IMR-90 (cell line): ENCODE data around the gene MRC2. TPM values are rescaled to one million over a fixed set of nuclear protein-coding genes. Genes with fewer than 3 reads are reported as not detected.

Experiments
- ATAC-seq: fragments of 200-7000 bp; cut with Tn5 transposase; 2 replicates; pipeline ENCODE4 v1.9.1; 2020; ENCODE audit warnings: low read depth, mild to moderate bottlenecking, moderate library complexity
- BruUV-seq: library from RNA; stranded (reverse); fragments of 400-500 nt; replicated peaks from 2 replicates; lab custom pipeline; 2021; lab: Mats Ljungman, UMichigan
- CTCF ChIA-PET: fragments of 300-600 bp; formaldehyde crosslinking; extraction: SDS; loops from one replicate; lab custom pipeline; 2021; ENCODE audit warnings: antibody characterized with exemption; lab: Yijun Ruan, JAX
- POLR2A ChIA-PET: fragments of 300-600 bp; sonication (Branson Sonifier 250); formaldehyde crosslinking; loops from one replicate; lab custom pipeline; 2022; ENCODE audit warnings: antibody characterized with exemption; ENCODE audit not compliant: unreplicated experiment; lab: Charles Lee
- DNase-seq: peaks from one replicate; pipeline ENCODE4 v3.0.0; 2013
- H2AFZ ChIP-seq: replicated peaks from 2 replicates; pipeline ENCODE3; 2013; ENCODE audit warnings: low read length, mild to moderate bottlenecking; ENCODE audit not compliant: poor library complexity
- H2AK5ac ChIP-seq: 2 replicates; pipeline ENCODE4 v1.6.1; 2013; ENCODE audit warnings: low read depth, low read length, inconsistent platforms
- H2AK9ac ChIP-seq: replicated peaks from 2 replicates; pipeline ENCODE3; 2013; ENCODE audit warnings: mild to moderate bottlenecking, low read depth, low read length, moderate library complexity; ENCODE audit not compliant: poor library complexity
- H2BK120ac ChIP-seq: 2 replicates; pipeline ENCODE4 v1.6.1; 2013; ENCODE audit warnings: low read depth, low read length, inconsistent platforms
- H2BK15ac ChIP-seq: 3 replicates; pipeline ENCODE4 v1.6.1; 2013; ENCODE audit warnings: low read depth, low read length, inconsistent platforms
- H2BK20ac ChIP-seq: 2 replicates; pipeline ENCODE4 v1.6.1; 2013; ENCODE audit warnings: low read depth, mild to moderate bottlenecking, inconsistent platforms, low read length, moderate library complexity
- H2BK5ac ChIP-seq: 2 replicates; pipeline ENCODE4 v1.6.1; 2013; ENCODE audit warnings: mild to moderate bottlenecking, low read depth, low read length, inconsistent platforms; ENCODE audit not compliant: poor library complexity, severe bottlenecking
- H3K14ac ChIP-seq: replicated peaks from 2 replicates; pipeline ENCODE4 v1.6.1; 2013; ENCODE audit warnings: low read depth, low read length, inconsistent platforms
- H3K18ac ChIP-seq: 2 replicates; pipeline ENCODE4 v1.6.1; 2013; ENCODE audit warnings: low read depth, low read length, control low read depth
- H3K23ac ChIP-seq: 2 replicates; pipeline ENCODE4 v1.6.1; 2013; ENCODE audit warnings: low read depth, low read length, inconsistent platforms
- H3K27ac ChIP-seq: 2 replicates; pipeline ENCODE4 v1.5.1; 2013; ENCODE audit warnings: mild to moderate bottlenecking, control low read depth, low read length; ENCODE audit not compliant: insufficient read depth
- H3K27me3 ChIP-seq: 2 replicates; pipeline ENCODE4 v1.6.1; 2013; ENCODE audit warnings: low read length; ENCODE audit not compliant: control insufficient read depth, insufficient read depth
- H3K36me3 ChIP-seq: 2 replicates; pipeline ENCODE4 v1.6.1; 2013; ENCODE audit warnings: low read length, mixed read lengths; ENCODE audit not compliant: control insufficient read depth, insufficient read depth
- H3K4ac ChIP-seq: 2 replicates; pipeline ENCODE4 v1.6.1; 2013; ENCODE audit warnings: low read depth, low read length, inconsistent platforms
- H3K4me1 ChIP-seq: 2 replicates; pipeline ENCODE4 v1.6.1; 2013; ENCODE audit warnings: low read length, mixed read lengths; ENCODE audit not compliant: control insufficient read depth, insufficient read depth
- H3K4me2 ChIP-seq: 2 replicates; pipeline ENCODE4 v1.6.1; 2013; ENCODE audit warnings: low read depth, mild to moderate bottlenecking, control low read depth, low read length, moderate library complexity
- H3K4me3 ChIP-seq: 2 replicates; pipeline ENCODE4 v1.5.1; 2013; ENCODE audit warnings: low read depth, mild to moderate bottlenecking, control low read depth, low read length, moderate library complexity; ENCODE audit not compliant: insufficient read depth
- H3K56ac ChIP-seq: 2 replicates; pipeline ENCODE4 v1.6.1; 2013; ENCODE audit warnings: low read length, inconsistent platforms; ENCODE audit not compliant: insufficient read depth; ENCODE audit errors: extremely low read depth
- H3K79me1 ChIP-seq, 2 experiments: 2 replicates each; pipeline ENCODE4 v1.6.1; 2013; ENCODE audit warnings: low read length in 2 of 2, inconsistent platforms in 1 of 2, low read depth in 1 of 2
- H3K9ac ChIP-seq: 2 replicates; pipeline ENCODE4 v1.6.1; 2013; ENCODE audit warnings: low read depth, low read length, control low read depth
- H3K9me1 ChIP-seq: 2 replicates; pipeline ENCODE4 v1.6.1; 2013; ENCODE audit warnings: low read length, inconsistent platforms; ENCODE audit not compliant: insufficient read depth
- H3K9me3 ChIP-seq: 2 replicates; pipeline ENCODE4 v1.6.1; 2013; ENCODE audit warnings: low read length; ENCODE audit not compliant: control insufficient read depth, insufficient read depth
- H4K20me1 ChIP-seq: 2 replicates; pipeline ENCODE4 v1.6.1; 2013; ENCODE audit warnings: low read length, inconsistent platforms; ENCODE audit not compliant: insufficient read depth
- H4K5ac ChIP-seq: 2 replicates; pipeline ENCODE4 v1.6.1; 2013; ENCODE audit warnings: mild to moderate bottlenecking, low read depth, low read length, control low read depth
- H4K8ac ChIP-seq, 2 experiments: 2 replicates each; pipeline ENCODE4 v1.6.1; 2013; ENCODE audit warnings: low read depth in 2 of 2, low read length in 2 of 2, control low read depth in 1 of 2, inconsistent platforms in 1 of 2
- H4K91ac ChIP-seq: 2 replicates; pipeline ENCODE4 v1.6.1; 2013; ENCODE audit warnings: low read depth, low read length, inconsistent platforms; ENCODE audit not compliant: insufficient read depth
- CEBPB ChIP-seq: IDR thresholded peaks from 2 replicates; pipeline ENCODE4 v1.6.1; 2012; ENCODE audit warnings: low read depth, low read length, improper control_type of control experiment
- FOS ChIP-seq: fragments of 150-350 bp; IDR thresholded peaks from 2 replicates; pipeline ENCODE4 v1.6.1; 2016; ENCODE audit warnings: low read depth, low read length
- MAFK ChIP-seq: IDR thresholded peaks from 2 replicates; pipeline ENCODE4 v1.6.1; 2012; ENCODE audit warnings: low read depth, low read length, improper control_type of control experiment
- MAZ ChIP-seq: IDR thresholded peaks from 2 replicates; pipeline ENCODE4 v1.6.1; 2012; ENCODE audit warnings: low read depth, mild to moderate bottlenecking, low read length, improper control_type of control experiment, moderate library complexity, borderline replicate concordance
- MXI1 ChIP-seq: IDR thresholded peaks from 2 replicates; pipeline ENCODE4 v1.6.1; 2012; ENCODE audit warnings: low read depth, mild to moderate bottlenecking, low read length, moderate library complexity, borderline replicate concordance
- NFE2L2 ChIP-seq: fragments of 150-350 bp; IDR thresholded peaks from 2 replicates; pipeline ENCODE4 v1.6.1; 2016; ENCODE audit warnings: low read depth, mild to moderate bottlenecking, low read length
- POLR2A ChIP-seq: IDR thresholded peaks from 2 replicates; pipeline ENCODE4 v1.6.1; 2012; ENCODE audit warnings: mild to moderate bottlenecking, low read depth, low read length
- RAD21 ChIP-seq: IDR thresholded peaks from 2 replicates; pipeline ENCODE4 v1.6.1; 2012; ENCODE audit warnings: low read length, improper control_type of control experiment
- RCOR1 ChIP-seq: IDR thresholded peaks from 2 replicates; pipeline ENCODE4 v1.6.1; 2012; ENCODE audit warnings: mild to moderate bottlenecking, low read length, improper control_type of control experiment; ENCODE audit not compliant: insufficient replicate concordance
- RFX5 ChIP-seq: IDR thresholded peaks from 2 replicates; pipeline ENCODE4 v1.8.0; 2012; ENCODE audit warnings: low read depth, mild to moderate bottlenecking, low read length, moderate library complexity
- SMC3 ChIP-seq: fragments of 150-350 bp; IDR thresholded peaks from 2 replicates; pipeline ENCODE4 v1.6.1; 2016; ENCODE audit warnings: low read depth, mild to moderate bottlenecking, antibody characterized with exemption, low read length, moderate library complexity
- WGBS, 2 experiments: methylation state at CpG; one replicate each; pipeline versions ENCODE4 v1.1.5 to v1.1.7; 2013; ENCODE audit warnings: missing lambda C conversion rate in 2 of 2; ENCODE audit not compliant: insufficient read length in 1 of 2; ENCODE audit errors: extremely low coverage in 2 of 2; 5-methylcytosine and 5-hydroxymethylcytosine counted together
- dilution Hi-C: fragments of 300-500 bp; cut with HindIII; formaldehyde crosslinking; loops from one replicate; pipeline ENCODE4 v1.14.3; 2018; ENCODE audit warnings: low sequenced_read_pairs; ENCODE audit not compliant: unreplicated experiment
- in situ Hi-C: fragments of 300-500 bp; cut with MboI; formaldehyde crosslinking; loops from 3 replicates; pipeline ENCODE4 v1.14.3; 2019; ENCODE audit warnings: low sequenced_read_pairs, inconsistent platforms, mixed read lengths
- intact Hi-C: fragments of 100-400 bp; cut with micrococcal nuclease; formaldehyde crosslinking; loops from 2 replicates; pipeline ENCODE4 v1.10.0; 2022
- polyA plus RNA-seq, 3 experiments: library from polyadenylated mRNA; depleted of rRNA; stranded (reverse); fragments of >200 nt; gene quantifications; 2 replicates each; pipeline ENCODE4 v1.2.3, GENCODE V29; 2012; ENCODE audit warnings: low replicate concordance in 1 of 3
- total RNA-seq: library from RNA; depleted of rRNA; stranded (reverse); fragments of >200 nt; gene quantifications from 2 replicates; pipeline ENCODE4 v1.2.3, GENCODE V29; 2012
- TF ChIP-seq, protein P1 (sequence below): fragments of 150-350 bp; IDR thresholded peaks from 2 replicates; pipeline ENCODE4 v1.6.1; 2017; ENCODE audit warnings: mild to moderate bottlenecking, antibody characterized with exemption, low read length, low read depth

MRC2 gene
- total and polyA plus RNA-seq, 2 of the 4 experiments (the other 2 are of a cell fraction) = 39.3 to 137 TPM

GRCh38 chr17:62725791-62726249 lies 98.3 kb downstream of the MRC2 start:
- no peaks in the 10 kb centered on the region for H3K27me3 ChIP-seq
- no TSS peak for BruUV-seq
- no peak overlapping the region for H2BK5ac ChIP-seq
- H3K18ac ChIP-seq = no peak overlapping the region
- CTCF ChIA-PET = no interaction called here
- no peak overlapping the region for H2BK20ac ChIP-seq
- H3K14ac ChIP-seq = peak overlapping the region; percentile 5
- ATAC-seq (peak; percentile 60), DNase-seq (peak; percentile 64)
- no peak overlapping the region for H3K4ac ChIP-seq
- intact Hi-C loops (no loop called here), in situ Hi-C loops (no loop called here), dilution Hi-C loops (no loop called here)
- no peak overlapping the region for H4K8ac ChIP-seq
- H3K4me3 ChIP-seq = no peak overlapping the region
- H2BK15ac ChIP-seq = 0 out of 3 replicates have a peak overlapping the region, but pooled peaks have one; percentile 24
- POLR2A ChIA-PET = no interaction called here
- peaks cover 3% of the 10 kb centered on the region for H3K9me1 ChIP-seq
- no peak overlapping the region for H2AFZ ChIP-seq
- peaks cover 7% of the 10 kb centered on the region for H3K4me1 ChIP-seq
- no peaks in the 10 kb centered on the region for H3K36me3 ChIP-seq
- H3K27ac ChIP-seq = no peak overlapping the region
- H2AK9ac ChIP-seq = no peak overlapping the region
- H4K20me1 ChIP-seq = no peaks in the 10 kb centered on the region
- peak overlapping the region; percentile 14; the same call in 1 of the 2 replicates for H4K91ac ChIP-seq
- H4K5ac ChIP-seq = no peak overlapping the region
- H3K23ac ChIP-seq = no peak overlapping the region
- no peak overlapping the region for H3K9ac ChIP-seq
- no peaks in the 10 kb centered on the region; a peak in 1 of 4 replicates for H3K79me1 ChIP-seq
- H3K9me3 ChIP-seq = no peaks in the 10 kb centered on the region
- no peak overlapping the region; the same call in 1 of the 2 replicates for H2BK120ac ChIP-seq
- WGBS, 2 experiments = 38% methylated on average over 1 of the region's 5 CpGs; no CpG with 5 or more reads in 1 of the 2 experiments
- H2AK5ac ChIP-seq = peak overlapping the region; percentile 37
- no peak overlapping the region for H3K56ac ChIP-seq
- H3K4me2 ChIP-seq = no peak overlapping the region
- TF ChIP-seq MXI1 = no peak
- no peak for TF ChIP-seq RAD21
- TF ChIP-seq NFE2L2 = no peak
- TF ChIP-seq MAFK = no peak
- TF ChIP-seq RCOR1 = no peak
- TF ChIP-seq CEBPB = no peak
- TF ChIP-seq, protein P1, sequence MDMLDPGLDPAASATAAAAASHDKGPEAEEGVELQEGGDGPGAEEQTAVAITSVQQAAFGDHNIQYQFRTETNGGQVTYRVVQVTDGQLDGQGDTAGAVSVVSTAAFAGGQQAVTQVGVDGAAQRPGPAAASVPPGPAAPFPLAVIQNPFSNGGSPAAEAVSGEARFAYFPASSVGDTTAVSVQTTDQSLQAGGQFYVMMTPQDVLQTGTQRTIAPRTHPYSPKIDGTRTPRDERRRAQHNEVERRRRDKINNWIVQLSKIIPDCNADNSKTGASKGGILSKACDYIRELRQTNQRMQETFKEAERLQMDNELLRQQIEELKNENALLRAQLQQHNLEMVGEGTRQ = no peak
- TF ChIP-seq RFX5 = no peak
- TF ChIP-seq SMC3 = no peak
- TF ChIP-seq MAZ = no peak
- no peak for TF ChIP-seq FOS
- TF ChIP-seq POLR2A = no peak
